HG02571 (cell line): ENCODE data around the gene RNF208.

ENCODE experiments used
- ATAC-seq: cut with Tn5 transposase; IDR thresholded peaks from one replicate; pipeline ENCODE4 v1.9.1; 2021; ENCODE audit warnings: mild to moderate bottlenecking, moderate library complexity; ENCODE audit not compliant: unreplicated experiment

RNF208 gene

DNA sequence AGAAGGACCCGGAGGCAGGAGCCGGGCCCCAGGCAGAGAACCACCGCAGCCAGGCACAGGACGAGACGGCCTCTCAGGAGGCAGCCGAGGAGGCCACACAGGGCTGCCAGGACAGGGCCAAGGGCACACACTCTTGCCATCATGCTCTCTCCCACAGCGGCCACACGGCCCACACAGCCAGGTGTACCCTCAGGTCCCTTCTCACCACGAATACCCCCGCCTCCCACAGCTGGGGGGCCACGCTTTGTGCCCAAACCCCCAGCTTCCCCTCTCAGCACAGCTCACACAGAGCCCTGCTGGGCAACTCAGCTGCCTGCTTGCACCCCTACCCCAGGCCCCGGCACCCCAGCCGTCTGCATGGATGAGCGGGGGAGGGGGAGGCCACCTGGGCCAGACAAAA is 28.3 kb downstream of the RNF208 start:
- ATAC-seq: no peak

DNA sequence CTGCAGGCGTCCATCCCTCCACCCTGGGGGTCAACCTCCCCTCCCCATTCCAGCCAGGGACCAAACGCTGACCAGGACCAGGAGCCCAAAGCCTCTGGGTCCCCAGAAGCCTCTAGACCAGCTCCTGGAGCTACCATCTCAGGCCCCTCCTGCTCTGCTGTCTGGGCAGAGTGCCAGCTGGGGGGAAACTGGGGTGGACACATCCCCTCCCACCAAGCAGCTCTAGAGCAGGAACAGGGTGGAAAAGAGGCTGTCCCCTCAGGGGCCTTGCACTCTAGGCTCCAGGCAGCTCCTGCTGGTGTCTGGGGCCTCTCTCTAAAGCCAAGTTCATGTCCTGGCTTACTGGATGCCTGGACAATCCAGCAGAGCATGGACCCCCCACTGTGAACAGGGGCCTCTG is 29.2 kb downstream of the RNF208 start:
- ATAC-seq: no peak

DNA sequence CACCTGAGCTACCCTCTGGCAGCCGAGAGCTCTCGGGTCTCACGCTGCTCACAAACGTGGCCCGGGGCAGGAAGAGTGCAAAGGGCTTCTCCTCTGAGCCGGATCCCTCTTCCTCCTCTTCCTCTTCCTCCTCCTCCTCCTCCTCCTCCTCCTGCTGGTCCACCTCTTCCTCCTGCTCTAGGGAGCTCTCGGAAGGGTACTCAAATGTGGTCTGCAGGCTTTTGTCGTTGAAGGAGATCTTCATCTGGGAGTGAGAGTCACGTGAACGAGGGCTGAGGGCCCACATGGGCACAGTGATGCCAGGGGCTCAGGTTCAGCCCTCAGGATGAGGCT is 29.6 kb downstream of the RNF208 start:
- ATAC-seq: no peak

DNA sequence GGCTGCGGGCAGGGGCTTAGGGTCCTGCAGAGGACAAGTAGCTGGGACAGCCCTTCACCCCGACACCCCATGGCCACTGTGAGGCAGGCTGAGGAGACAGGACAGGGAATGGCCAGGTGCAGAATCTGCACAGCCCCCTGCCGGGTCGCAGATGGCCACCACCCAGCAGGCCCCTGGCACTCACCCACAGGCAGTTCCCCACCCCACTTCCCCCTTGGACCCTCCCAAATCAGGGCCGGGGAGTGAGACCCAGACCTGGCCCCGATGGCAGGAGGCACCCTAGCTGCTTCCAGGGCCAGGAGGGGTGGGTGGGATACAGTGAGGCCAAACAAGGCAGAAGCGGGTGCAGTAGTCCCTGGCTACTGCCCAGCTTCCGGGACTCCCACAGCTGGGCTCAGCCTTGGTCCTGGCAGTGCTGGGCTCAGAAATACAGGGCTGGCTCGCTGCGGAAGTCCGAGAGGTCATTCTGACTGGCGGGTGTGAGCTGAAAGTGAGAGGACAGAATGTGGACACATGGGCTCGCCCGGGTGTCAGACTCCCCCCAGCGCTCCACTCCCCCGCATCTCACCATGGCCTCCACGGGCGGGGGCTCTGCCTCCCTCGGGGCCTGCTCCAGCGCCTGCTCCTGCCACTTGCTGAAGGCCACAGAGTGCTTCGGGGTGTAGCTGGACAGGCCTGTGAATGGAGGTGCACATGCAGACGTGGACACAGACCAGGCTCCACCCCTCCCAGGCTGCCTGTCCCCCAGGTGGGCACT is 30.2 kb downstream of the RNF208 start:
- no peak for ATAC-seq

DNA sequence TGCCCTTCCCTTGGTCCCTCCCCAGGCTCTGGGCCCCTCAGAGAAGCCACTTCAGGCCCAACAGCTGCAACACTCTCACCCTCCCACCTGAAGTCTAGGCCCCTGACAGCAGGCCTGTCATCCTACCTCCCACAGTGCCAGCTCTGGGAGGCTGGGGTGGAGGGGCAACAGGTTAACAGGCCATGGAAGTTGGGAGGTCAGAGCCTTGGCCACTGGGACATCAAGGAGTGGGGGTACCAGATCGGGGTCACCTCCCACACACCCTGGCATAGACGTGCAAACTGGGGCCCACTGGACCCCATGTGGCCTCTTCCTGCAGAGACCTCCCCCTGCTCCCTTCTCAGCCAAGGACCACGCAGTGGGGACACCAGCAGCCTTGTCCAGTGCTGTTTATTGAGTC is 30.8 kb downstream of the RNF208 start:
- no peak for ATAC-seq

DNA sequence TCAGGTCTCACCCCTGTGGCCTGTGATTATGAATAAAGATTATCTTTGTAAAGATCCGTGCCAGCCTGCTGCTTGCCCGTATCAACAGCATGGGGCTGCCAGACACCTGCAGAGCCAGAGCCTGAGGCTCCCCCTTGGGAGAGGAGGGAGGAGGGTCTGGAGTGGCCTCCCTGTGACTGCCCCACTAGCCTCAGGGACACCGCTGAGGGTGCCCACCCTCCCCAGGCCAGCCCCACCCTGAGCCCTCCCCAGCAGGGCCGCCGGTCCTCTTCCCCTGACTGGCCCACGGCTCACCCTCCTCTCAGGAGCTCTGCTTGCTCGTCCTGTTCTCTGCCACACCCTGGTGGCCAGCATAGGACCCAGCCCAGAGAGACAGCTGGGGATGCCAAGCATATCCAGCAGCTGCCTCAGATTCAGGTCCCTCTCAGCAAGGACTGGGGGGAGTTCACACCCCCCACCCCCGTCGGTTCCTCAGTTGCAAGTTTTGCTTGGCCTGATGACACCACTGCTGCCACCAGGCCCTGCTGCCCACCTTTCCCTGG is 31.7 kb downstream of the RNF208 start:
- ATAC-seq: no peak

DNA sequence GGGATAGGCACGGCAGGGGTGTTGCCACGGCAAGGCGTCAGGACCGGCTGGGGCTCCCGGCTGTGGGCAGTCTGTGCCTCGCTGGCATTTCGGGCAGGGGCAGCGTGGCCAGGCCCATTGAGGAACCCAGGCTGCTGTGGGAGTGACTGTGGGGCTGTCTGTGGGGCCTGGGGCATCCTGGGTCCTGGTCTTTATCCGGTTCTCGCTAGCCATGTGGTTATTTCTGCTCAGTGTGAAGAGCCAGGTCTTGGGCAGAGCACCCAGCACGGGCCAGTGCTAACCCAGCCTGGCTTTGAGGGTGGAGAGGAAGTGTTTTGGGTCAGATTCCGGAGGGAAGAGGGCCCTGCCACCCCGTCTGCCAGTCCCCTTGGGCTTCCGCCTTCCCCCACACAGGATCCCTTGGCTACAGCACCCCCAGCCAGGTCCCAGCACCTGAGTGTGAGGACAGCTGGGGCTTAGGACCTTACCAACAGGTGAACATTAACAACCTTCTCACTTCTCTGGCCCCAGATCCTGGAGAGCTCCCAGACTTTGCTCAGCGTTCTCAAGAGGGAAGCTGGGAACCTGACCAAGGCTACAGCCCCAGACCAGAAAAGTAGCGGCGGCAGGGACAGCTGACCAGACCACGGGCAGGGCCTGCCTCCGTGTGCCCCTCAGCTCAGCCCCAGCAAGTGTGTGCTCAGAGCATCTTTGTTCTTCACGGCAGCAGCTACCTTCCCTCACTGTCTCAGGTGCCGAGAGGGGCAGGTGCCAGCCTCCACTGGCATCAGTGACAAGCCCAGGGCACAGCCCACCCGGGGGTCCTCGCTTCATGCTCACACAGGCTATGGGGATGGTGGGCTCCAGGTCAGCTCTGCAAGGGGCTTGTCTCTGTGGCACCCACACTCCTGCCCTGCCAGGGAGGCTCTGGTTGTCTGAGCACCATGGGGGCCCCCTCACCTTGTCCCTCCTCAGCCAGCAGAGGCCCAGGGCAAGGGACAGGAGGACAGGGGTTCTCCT is 32.4 kb downstream of the RNF208 start:
- peak; percentile 13 for ATAC-seq

DNA sequence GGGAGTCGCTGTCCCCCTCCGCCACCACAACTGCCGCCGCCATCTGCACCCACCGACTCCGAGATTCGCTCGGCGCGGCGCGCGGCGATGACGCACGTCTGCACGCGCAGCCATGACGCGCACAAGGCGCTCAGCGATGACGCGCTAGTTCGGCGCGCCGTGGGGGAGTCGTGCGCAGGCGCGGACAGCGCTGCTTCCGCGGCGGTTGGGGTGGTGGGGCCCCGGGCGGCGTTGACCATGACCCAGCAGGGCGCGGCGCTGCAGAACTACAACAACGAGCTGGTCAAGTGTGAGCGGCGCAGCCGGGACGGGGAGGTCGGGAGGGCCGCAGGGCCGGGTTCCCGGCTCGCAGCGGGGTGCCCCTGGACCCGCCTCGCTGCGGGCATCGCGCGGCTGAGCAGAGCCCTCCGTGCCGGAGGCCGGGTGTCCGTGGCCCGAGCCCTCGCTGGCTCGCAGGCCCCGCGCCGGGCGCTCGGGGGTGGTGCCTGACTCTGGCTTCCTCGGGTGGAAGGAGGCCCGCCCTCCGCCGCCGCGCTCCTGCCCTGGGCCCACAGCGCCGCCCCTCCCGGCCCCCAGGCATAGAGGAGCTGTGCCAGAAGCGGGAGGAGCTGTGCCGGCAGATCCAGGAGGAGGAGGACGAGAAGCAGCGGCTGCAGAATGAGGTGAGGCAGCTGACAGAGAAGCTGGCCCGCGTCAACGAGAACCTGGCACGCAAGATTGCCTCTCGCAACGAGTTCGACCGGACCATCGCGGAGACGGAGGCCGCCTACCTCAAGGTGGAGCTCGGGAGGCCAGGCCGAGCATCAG is 33.3 kb downstream of the RNF208 start, which contains the start of the genes ANAPC2 and SSNA1:
Gene ANAPC2, minus strand, starts transcription at position 71 of the 807 bp plus-strand sequence. Its CDS starts 28 bp downstream, at position 43.
Gene SSNA1, plus strand, starts transcription at position 187 of the 807 bp plus-strand sequence. Its CDS starts 51 bp downstream, at position 238.
- peak; percentile 69 for ATAC-seq

DNA sequence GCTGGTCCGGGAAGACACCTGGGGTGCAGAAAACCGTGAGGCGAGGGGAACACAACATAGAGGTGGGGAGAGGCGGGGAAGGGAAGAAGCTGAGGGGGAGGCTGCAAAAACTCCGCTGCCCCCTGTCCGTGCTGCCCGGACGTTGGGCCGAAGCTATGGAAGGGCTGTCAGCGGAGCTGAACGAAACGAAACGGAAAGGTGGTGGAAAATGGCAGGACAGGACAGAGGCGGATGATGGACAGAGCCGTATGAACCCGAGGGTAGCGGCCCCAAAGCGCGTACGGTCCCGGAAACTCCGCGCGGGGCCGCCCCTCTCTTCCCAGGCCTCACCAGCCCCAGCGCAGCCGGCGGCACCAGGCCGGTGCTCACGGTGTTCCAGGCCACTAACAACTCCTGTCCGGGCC is 34.0 kb downstream of the RNF208 start:
- no peak for ATAC-seq

DNA sequence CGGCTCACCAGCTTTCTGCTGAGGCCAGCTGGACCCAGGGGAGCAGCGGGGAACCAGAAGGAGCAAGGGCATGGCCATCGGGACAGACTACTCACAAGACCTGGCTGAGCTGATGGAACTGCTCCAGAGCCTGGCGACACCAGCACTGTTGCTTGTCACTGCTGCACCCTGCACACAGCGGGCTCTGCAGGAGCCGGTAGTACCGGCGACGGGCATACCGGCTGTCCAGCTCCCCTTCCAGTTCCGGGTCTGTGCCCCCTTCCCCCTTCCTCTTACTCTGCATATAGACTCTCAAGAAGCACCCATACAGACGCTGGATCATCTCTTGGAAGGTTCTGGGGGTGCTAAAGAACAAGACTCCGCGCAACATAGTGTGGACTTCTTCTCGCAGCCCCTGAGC is 34.7 kb downstream of the RNF208 start:
- no peak for ATAC-seq

DNA sequence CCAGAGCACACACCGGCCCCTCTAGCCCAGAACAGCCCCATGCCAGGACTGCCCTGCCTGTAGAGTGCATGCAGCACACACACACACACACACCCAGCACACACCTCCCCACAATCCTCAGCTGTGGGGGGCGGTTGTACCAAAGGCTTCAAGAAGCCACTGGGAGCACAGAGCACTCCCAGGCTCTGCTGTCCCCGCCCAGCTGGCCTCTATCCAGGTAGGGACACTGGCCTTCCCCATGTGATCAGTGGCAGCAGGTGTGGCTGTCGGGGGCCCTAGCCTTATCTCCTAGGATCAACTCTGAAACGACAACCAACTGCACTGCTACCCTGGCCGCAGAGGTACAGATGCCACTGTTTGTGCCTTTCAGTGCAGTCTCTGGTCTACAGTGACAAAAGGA is 35.7 kb downstream of the RNF208 start:
- ATAC-seq: no peak

DNA sequence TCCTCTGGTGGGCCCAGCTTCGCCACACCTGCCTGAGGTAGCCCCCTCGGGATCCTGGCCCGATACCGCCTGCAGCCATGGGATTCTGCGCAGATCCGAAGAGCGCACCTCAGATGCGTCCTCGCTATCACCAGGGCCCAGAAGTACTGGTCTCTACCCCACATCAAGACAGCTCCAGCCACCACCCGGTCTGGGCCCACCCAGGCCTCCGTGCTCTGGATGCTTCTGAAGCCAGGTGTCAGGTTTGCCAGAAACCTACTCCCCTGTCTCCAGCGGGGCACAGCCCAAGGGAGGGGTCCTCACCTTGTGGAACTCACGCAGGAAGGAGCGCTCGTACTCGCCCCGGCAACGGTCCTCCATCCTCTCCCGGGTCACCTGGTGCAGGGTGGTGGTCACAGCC is 36.1 kb downstream of the RNF208 start:
- no peak for ATAC-seq

DNA sequence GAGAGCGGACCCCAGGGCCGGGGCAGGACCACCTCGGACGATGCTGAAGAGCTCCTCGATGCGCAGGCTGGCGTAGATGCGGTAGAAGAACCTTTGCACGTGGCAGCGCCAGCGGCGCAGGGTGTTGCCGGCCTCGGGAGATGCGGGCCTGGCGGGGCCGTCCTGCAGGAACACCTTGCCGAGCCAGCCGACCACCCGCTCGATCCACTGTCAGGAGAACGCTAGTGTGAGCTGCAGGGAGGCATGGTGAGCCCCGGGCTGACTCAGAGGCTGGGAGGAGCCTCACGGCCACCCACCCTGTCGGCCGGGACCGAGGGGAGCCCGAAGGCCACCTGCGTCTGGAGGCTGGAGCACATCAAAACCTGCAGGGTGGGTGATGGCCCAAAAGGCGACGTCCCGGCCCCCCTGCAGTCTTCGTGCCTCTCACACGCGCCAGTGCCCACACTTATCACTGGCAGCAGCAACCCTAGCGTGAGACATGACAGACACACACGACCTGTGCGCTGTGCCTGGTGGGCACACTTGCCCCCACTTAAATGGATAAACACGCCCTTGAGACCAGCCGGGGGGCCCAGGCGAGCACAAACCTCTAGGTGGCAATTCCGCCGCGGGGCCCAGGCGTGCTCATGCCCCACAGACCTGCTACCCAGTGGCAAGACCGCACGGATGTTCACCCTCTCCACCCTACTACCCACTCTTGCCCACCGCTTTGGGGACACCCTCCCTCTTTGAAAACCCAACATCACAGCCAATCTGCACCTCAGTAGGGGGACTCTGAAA is 37.0 kb downstream of the RNF208 start:
- ATAC-seq: no peak

DNA sequence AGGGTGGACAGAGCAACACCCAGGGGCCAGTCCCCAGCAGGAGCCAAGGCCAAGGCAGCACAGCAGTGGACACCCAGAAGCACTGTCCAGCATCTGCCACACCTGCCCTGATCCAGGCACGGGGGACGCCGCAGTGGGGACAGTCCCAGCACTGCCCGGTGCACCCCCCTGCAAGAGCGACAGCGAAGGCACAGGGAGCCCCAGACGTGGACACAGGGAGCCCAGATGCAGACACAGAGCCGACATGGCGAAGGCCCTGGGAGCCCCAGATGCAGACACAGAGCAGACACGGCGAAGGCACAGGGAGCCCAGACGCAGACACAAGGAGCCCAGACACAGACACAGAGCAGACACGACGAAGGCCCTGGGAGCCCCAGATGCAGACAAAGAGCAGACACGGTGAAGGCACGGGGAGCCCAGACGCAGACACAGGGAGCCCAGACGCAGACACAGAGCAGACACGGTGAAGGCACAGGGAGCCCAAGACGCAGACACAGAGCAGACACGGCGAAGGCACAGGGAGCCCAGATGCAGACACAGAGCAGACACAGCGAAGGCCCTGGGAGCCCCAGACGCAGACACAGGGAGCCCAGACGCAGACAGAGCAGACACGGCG is 38.0 kb downstream of the RNF208 start:
- no peak for ATAC-seq

DNA sequence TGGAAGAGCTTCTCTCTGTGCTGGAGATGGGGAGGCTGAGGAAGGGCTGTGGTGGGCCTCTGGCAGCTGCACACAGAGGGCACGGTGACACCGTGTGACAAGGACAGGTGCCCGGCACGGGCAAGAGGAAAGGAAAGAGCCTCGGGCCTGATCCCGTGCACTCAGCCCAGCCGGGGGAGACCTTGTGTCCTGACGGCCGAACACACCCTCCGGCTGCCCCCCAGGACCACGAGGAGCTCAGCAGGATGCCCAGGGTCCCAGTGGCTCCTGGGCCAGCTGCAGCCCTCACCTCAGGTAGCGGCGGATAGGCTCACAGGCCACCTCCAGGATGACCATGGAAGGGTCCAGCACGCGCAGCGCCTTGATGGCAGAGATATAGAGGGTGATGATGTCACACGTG is 39.2 kb downstream of the RNF208 start:
- ATAC-seq: no peak

DNA sequence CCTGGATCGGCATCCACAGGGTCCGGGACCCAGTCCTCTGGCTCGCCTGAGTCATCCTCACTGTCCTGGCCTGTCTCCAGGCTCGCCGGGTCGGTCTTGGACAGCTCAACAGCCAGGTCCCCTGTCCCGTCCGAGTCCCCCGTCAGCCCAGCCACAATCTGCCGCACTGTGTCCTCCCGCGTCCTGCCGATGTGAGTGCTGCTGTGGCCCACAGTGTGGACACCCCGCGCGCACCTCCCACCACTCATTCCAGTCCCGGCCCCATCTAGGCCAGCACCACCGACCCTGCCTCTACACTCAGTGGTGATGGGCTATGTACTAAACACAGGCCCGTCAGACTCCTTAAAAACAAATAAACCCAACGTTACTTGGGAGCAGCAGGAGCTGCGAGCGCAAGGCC is 40.4 kb downstream of the RNF208 start:
- no peak for ATAC-seq

DNA sequence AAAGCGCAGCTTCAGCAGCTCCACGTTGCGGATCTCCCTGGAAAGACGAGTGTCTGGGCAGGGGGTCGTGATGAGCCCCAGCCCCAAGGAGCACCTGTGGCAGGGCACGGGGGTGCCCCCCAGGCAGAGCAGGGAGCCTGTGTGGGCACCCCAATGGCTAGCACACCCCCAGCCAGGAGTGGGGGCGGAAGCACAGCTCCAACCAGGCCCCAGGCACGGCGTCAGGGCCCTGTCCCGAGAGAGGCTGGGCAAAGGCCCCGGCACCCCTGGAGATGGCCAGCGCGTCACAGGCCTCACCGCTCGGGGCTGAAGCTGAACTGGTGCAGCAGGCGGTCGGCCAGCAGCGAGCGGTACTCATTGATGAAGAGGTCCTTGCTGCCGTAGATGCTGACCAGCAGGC is 41.5 kb downstream of the RNF208 start:
- no peak for ATAC-seq

DNA sequence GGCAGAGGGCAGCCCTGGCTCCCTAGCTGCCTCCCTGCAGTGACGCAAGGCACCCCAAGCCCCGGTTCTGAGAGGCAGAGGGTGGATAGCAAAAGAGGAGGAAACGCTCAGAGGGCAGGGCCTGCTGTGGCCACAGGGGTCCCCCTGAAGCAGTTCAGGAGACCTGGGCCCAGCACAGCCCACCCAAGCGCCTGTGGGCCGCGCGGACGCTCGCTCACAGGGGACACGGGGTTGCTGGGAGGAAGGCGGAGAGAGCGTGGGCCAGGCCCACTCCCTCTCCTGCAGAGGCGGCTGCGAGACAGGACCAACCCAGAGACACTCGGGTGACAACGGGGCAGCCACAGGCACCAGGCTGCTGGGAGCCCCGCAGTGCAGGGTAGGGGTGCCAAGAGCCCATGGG is 42.3 kb downstream of the RNF208 start:
- ATAC-seq: no peak

DNA sequence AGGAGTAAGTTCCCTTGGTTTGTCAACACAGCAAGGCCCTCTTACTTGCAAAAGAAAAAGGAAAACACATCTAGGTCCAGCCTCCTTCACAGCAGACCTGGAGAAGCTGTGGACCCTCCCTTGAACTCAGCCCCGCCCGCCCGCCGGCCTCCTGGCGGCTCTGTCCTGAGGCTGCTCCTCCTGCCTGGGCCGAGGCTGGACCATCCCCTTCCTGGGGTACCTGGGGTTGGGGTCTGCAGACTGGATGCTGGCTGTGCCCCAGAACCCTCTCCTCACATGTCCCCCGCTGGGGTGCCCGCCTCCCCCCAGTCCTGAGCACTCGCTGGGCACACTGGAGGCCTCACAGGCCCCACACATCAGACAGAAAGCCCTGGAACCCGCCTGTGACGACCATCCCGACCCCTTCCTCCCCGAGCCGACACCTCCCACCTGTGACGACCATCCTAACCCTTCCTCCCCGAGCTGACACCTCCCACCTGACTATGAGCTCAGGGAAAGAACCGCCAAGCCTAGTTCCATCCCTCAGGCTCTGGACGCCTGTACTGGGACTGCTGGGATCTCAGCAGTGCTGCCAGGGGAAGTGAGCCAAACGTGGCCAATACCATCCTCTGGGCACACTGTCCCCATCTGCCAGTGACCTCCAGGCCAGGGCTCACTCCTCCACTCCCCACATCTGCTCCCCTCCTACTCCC is 43.0 kb downstream of the RNF208 start:
- ATAC-seq: no peak
